Measurements from ENCODE around the gene ADGRF3.

DNA sequence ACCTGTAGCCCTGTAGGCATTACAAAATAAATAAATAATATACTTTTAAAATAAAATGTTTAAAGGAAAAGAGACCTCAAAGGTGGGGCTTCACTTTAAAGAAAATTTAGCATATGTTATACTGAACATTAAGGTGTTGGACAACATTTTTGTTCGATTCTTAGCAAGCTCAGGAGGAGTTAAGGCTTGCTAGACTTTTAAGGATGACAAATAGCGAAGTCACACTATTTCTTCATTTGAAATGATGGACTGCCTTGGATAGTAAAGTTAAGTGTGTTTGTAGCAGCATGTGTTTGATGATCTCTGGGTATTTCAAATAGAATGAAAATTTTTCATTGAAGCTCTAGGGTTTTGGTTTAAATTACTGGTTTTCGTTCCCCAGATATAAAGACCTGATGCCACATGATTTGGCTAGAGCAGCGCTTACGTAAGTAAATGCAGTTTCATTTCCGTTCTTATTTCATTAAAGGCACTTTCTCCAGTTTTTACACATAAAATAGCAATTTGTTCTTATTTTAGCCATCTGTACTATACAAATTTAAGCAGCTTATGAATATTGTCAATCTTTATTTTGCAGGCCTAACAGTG lies 76.9 kb downstream of the ADGRF3 start:
- TF ChIP-seq, protein P1, sequence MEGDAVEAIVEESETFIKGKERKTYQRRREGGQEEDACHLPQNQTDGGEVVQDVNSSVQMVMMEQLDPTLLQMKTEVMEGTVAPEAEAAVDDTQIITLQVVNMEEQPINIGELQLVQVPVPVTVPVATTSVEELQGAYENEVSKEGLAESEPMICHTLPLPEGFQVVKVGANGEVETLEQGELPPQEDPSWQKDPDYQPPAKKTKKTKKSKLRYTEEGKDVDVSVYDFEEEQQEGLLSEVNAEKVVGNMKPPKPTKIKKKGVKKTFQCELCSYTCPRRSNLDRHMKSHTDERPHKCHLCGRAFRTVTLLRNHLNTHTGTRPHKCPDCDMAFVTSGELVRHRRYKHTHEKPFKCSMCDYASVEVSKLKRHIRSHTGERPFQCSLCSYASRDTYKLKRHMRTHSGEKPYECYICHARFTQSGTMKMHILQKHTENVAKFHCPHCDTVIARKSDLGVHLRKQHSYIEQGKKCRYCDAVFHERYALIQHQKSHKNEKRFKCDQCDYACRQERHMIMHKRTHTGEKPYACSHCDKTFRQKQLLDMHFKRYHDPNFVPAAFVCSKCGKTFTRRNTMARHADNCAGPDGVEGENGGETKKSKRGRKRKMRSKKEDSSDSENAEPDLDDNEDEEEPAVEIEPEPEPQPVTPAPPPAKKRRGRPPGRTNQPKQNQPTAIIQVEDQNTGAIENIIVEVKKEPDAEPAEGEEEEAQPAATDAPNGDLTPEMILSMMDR (IDR thresholded peaks at IDR 0.05), result no peak
- no peak for TF ChIP-seq EZH2phosphoT487 (IDR thresholded peaks at IDR 0.05)
